Colonic mucosa (tissue), 4 donors: Measurements from ENCODE around the gene HEBP2. TPM values are rescaled to one million over a fixed set of nuclear protein-coding genes. Genes with fewer than 3 reads are reported as not detected.
A peak's percentile ranks its signal among the peaks of the same experiment; 100 is the strongest.

Experiments
- DNase-seq: peaks from one replicate; pipeline ENCODE4 v3.0.0-alpha.2; 2020
- H3K27ac ChIP-seq: fragments of 200-600 bp; one replicate; pipeline ENCODE4 v1.8.0; 2021
- H3K27me3 ChIP-seq: fragments of 200-600 bp; one replicate; pipeline ENCODE4 v1.8.0; 2021
- H3K36me3 ChIP-seq: fragments of 200-600 bp; one replicate; pipeline ENCODE4 v1.8.0; 2021
- H3K4me1 ChIP-seq: fragments of 200-600 bp; one replicate; pipeline ENCODE4 v1.8.0; 2021; ENCODE audit warnings: mild to moderate bottlenecking
- H3K4me3 ChIP-seq: fragments of 200-600 bp; one replicate; pipeline ENCODE4 v1.8.0; 2021
- H3K9ac ChIP-seq, 2 donors: one replicate each; pipeline ENCODE4 v1.7.0; 2013; ENCODE audit warnings: control low read depth in 2 of 2, low read depth in 2 of 2, low read length in 2 of 2
- H3K9me3 ChIP-seq: fragments of 200-600 bp; one replicate; pipeline ENCODE4 v1.8.0; 2021
- intact Hi-C: fragments of 100-400 bp; cut with DNase I; formaldehyde crosslinking; loops from one replicate; pipeline ENCODE4 v1.14.1; 2022
- microRNA-seq: library from miRNA; unstranded; fragments of <30 nt; microRNA quantifications from one replicate; pipeline ENCODE4, GENCODE V29; 2019
- total RNA-seq, 2 donors: library from RNA; stranded (reverse); fragmentation: NEBNext Ultra II Directional in 1 of 2; extraction: Animal tissue kit (Norgen Biotek cat#: 25700) in 1 of 2; gene quantifications; one replicate each; pipeline ENCODE4 v1.2.1, GENCODE V29; 2021
- TF ChIP-seq, protein P1 (sequence below): fragments of 200-600 bp; IDR thresholded peaks from one replicate; pipeline ENCODE4 v1.8.0; 2022; ENCODE audit warnings: antibody characterized with exemption, mild to moderate bottlenecking
- donor health status: healthy.
- donor health status: DM: no; HTN: no; CAD: no.
- donor health status: DM: no; HTN: no; CAD: no.

HEBP2 gene
- total RNA-seq, 2 donors from 2014 or later: 82.3 to 93.6 TPM

DNA sequence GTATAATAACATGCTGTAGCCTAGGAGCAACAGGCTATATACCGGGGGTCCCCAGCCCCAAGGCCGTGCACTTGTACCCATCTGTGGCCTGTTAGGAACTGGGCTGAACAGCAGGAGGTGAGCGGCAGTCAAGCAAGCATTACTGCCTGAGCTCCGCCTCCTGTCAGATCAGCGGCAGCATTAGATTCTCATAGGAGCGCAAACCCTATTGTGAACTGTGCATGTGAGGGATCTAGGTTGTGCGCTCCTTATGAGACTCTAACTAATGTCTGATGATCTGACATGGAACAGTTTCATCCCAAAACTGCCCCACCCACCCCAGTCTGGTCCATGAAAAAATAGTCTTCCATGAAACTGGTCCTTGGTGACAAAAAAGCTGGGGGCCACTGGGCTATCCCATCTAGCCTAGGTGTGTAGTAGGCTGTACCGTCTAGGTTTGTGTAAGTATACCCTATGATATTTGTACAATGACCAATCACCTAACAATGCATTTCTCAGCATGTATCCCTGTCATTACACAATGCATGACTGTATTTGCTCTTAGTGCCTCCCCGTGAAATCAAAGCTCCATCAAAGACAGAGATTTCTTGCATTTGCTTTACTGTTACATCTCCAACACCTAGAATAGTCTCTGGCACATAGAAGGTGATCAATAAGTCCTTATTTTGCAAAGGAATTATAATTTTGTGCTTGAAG is 64.4 kb downstream of the HEBP2 start:
- DNase-seq: no peak
- Histone ChIP-seq H3K36me3 (no peaks in the 10 kb centered on the region), H3K4me3 (no peak overlapping the region), H3K27ac (no peak overlapping the region), H3K9ac (no peak overlapping the region), H3K9me3 (no peaks in the 10 kb centered on the region), H3K4me1 (no peaks in the 10 kb centered on the region), H3K27me3 (no peaks in the 10 kb centered on the region)
- intact Hi-C loops: no loop called here
- TF ChIP-seq, protein P1, sequence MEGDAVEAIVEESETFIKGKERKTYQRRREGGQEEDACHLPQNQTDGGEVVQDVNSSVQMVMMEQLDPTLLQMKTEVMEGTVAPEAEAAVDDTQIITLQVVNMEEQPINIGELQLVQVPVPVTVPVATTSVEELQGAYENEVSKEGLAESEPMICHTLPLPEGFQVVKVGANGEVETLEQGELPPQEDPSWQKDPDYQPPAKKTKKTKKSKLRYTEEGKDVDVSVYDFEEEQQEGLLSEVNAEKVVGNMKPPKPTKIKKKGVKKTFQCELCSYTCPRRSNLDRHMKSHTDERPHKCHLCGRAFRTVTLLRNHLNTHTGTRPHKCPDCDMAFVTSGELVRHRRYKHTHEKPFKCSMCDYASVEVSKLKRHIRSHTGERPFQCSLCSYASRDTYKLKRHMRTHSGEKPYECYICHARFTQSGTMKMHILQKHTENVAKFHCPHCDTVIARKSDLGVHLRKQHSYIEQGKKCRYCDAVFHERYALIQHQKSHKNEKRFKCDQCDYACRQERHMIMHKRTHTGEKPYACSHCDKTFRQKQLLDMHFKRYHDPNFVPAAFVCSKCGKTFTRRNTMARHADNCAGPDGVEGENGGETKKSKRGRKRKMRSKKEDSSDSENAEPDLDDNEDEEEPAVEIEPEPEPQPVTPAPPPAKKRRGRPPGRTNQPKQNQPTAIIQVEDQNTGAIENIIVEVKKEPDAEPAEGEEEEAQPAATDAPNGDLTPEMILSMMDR: no peak

Small RNA genes within 50 kb of the gene (microRNA-seq; reads per million reads assigned to microRNA genes)
- gene MIR3145: 6.1 reads per million, percentile 3 among the genes with 10 or more reads in this experiment

Other genes with a start within 250 kb of the HEBP2 start
- gene ARFGEF3, start 242.3 kb upstream of the HEBP2 start, total RNA-seq: 10 to 100 TPM; 22.2 to 23.8 TPM
- not detected for gene PBOV1, start 185.7 kb upstream of the HEBP2 start, total RNA-seq
- under 1 TPM in 1 of 2 donors, not detected in 1; 0.29 TPM for gene SMIM28, start 26.3 kb upstream of the HEBP2 start, total RNA-seq
- 10 to 100 TPM; 82.8 to 94.8 TPM for gene NHSL1, start 95.3 kb downstream of the HEBP2 start, total RNA-seq